Fibroblast of lung (primary cell): ENCODE results near the gene S100A9. TPM values are rescaled to one million over a fixed set of nuclear protein-coding genes. Genes with fewer than 3 reads are reported as not detected.

Source experiments
- DNase-seq, 2 donors: peaks; one replicate each; pipeline versions ENCODE4 v3.0.0 to v3.0.0-alpha.2; 2010; ENCODE audit warnings: low read depth in 2 of 2
- H2AFZ ChIP-seq: 2 replicates; pipeline ENCODE4 v1.5.1; 2012; ENCODE audit warnings: low read length, control low read depth, inconsistent platforms
- H3K27ac ChIP-seq: 2 replicates; pipeline ENCODE4 v1.5.1; 2011; ENCODE audit warnings: low read length, control low read depth; ENCODE audit not compliant: insufficient read depth
- H3K27me3 ChIP-seq: 2 replicates; pipeline ENCODE4 v1.5.1; 2011; ENCODE audit warnings: mild to moderate bottlenecking, low read length; ENCODE audit not compliant: control insufficient read depth, insufficient read depth
- H3K36me3 ChIP-seq: 2 replicates; pipeline ENCODE4 v1.5.1; 2011; ENCODE audit warnings: low read length; ENCODE audit not compliant: control insufficient read depth, insufficient read depth
- H3K4me1 ChIP-seq: 2 replicates; pipeline ENCODE4 v1.5.1; 2011; ENCODE audit warnings: low read length; ENCODE audit not compliant: control insufficient read depth, insufficient read depth; ENCODE audit errors: extremely low read depth
- H3K4me2 ChIP-seq: 2 replicates; pipeline ENCODE4 v1.5.1; 2011; ENCODE audit warnings: low read length, control low read depth; ENCODE audit not compliant: insufficient read depth; ENCODE audit errors: extremely low read depth
- H3K4me3 ChIP-seq, 4 experiments: fragments of 200-600 bp in 1 of 4; sonication (generic) in 1 of 4; replicated peaks in 1 of 4; 2 replicates each; pipeline ENCODE4 v1.5.1; 2011 to 2016; ENCODE audit warnings: low read length in 4 of 4, low read depth in 3 of 4, mild to moderate bottlenecking in 3 of 4, control low read depth in 2 of 4, inconsistent platforms in 1 of 4, mixed read lengths in 1 of 4; ENCODE audit not compliant: insufficient read depth in 1 of 4; ENCODE audit errors: control extremely low read depth in 1 of 4
- H3K79me2 ChIP-seq: 2 replicates; pipeline ENCODE4 v1.5.1; 2012; ENCODE audit warnings: mild to moderate bottlenecking, low read length, inconsistent platforms; ENCODE audit not compliant: control insufficient read depth, insufficient read depth
- H3K9ac ChIP-seq: 2 replicates; pipeline ENCODE4 v1.5.1; 2011; ENCODE audit warnings: mild to moderate bottlenecking, low read length, control low read depth; ENCODE audit not compliant: insufficient read depth
- H3K9me3 ChIP-seq: 2 replicates; pipeline ENCODE4 v1.5.1; 2012; ENCODE audit warnings: low read depth, low read length; ENCODE audit not compliant: control insufficient read depth, insufficient read depth
- H4K20me1 ChIP-seq: 2 replicates; pipeline ENCODE4 v1.5.1; 2011; ENCODE audit warnings: low read length; ENCODE audit not compliant: control insufficient read depth, insufficient read depth; ENCODE audit errors: extremely low read depth
- CTCF ChIP-seq, 2 donors: IDR thresholded peaks in 1 of 2; conservative IDR thresholded peaks in 1 of 2; 1 replicate in 1 of 2; 2 replicates in 1 of 2; pipeline ENCODE4 v1.5.1; 2011 to 2012; ENCODE audit warnings: low read length in 2 of 2, control low read depth in 1 of 2, inconsistent platforms in 1 of 2, low read depth in 1 of 2, mild to moderate bottlenecking in 1 of 2
- EZH2 ChIP-seq: IDR thresholded peaks from 2 replicates; pipeline ENCODE4 v1.5.1; 2012; ENCODE audit warnings: low read length, control low read depth, mild to moderate bottlenecking; ENCODE audit errors: missing control alignments
- polyA plus RNA-seq, 2 donors: library from polyadenylated mRNA; depleted of rRNA in 1 of 2; stranded (reverse) in 1 of 2; unstranded in 1 of 2; fragments of >200 nt; gene quantifications; 2 replicates each; pipeline ENCODE4 v1.2.1, GENCODE V29; 2011 to 2012; ENCODE audit warnings: missing spikeins in 1 of 2
- total RNA-seq: library from RNA; depleted of rRNA; stranded (reverse); fragments of >200 nt; gene quantifications from 2 replicates; pipeline ENCODE4 v1.2.1, GENCODE V29; 2014

Gene S100A9
- total and polyA plus RNA-seq, 2 donors (not counting 1 experiment from before 2014, with no cell fraction given) = not detected

DNA sequence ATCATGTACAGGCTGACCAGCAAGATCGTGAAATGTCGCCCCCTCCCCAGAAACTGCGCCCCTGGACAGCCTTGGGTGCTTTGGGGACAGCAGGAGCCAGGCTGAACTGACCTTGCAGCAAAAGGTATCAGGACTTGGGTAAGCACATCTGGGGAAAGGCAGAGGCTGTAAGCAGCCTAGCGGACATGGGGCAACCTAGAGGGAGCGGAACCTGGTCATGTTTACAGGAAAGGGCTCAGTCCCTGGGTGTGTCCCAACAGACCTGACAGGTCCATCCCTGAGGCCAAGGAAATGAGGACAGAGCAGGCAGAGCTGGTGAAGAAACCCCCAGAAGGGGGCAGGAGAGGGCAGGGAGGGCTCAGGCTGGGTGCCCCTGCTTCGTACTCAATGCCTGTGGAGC is 36.3 kb downstream of the S100A9 start:
- no peak overlapping the region for H3K4me2 ChIP-seq
- H4K20me1 ChIP-seq = no peaks in the 10 kb centered on the region
- H3K9me3 ChIP-seq = no peaks in the 10 kb centered on the region
- H2AFZ ChIP-seq = no peak overlapping the region
- no peaks in the 10 kb centered on the region for H3K79me2 ChIP-seq
- no peak overlapping the region for H3K4me3 ChIP-seq
- TF ChIP-seq EZH2 (no peak), CTCF (conservative IDR thresholded peaks at IDR 0.05 in 1 of 2, IDR thresholded peaks at IDR 0.05 in 1 of 2; ENCODE audit: low read depth in 1 of 2, low read length in 2 of 2) (no peak)
- H3K27me3 ChIP-seq = peaks cover 6% of the 10 kb centered on the region
- no peak for DNase-seq
- no peak overlapping the region for H3K27ac ChIP-seq
- no peaks in the 10 kb centered on the region for H3K36me3 ChIP-seq
- no peaks in the 10 kb centered on the region for H3K4me1 ChIP-seq
- no peak overlapping the region for H3K9ac ChIP-seq

DNA sequence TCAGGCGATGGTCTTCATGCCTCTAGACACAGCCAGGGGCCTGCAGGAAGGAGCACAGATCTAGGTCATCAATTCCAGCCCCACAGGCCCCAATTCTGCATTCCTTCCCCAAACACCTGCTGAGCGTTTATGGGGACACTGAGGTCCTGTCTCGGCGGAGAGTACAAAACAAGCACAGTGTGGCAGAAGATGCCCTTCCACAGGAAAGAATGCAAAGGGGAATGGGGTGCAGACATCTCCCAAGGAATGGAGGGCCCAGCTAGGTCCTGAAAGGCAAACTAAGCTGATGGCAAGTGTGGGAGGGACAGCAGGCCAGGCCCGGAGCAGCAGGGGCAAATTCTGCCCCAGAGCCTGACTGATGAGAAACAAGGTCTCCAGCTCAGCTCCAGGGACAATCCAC is 36.7 kb downstream of the S100A9 start:
- TF ChIP-seq CTCF (conservative IDR thresholded peaks at IDR 0.05 in 1 of 2, IDR thresholded peaks at IDR 0.05 in 1 of 2; ENCODE audit: low read depth in 1 of 2, low read length in 2 of 2) = no peak
- TF ChIP-seq EZH2 = no peak
- H3K9me3 ChIP-seq = no peaks in the 10 kb centered on the region

DNA sequence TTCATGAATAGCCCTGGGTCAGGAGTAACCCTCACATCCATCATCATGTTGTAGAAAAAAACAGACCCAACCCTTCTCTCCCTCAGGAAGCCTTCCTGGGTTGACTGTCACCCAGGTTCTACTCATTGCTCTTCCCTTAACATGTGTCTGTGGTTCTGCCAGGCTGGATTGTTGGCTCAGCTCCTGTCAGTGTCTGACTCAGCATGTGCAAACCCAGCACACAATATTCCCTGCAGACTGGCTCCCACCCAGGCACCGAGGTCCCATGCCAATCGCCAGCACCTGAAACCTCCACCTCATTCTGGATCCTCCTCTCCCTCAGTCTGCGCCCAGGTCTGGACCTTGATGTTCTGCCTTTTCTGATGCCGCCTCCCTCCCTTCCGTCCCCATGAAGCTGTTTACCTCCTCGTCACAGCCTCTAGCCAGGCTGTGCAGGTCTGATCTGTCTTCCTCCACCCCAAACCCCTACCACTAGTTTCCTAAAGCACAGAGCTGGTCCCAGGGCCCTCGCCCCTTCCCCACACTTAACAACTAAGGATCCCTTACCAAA is 37.6 kb downstream of the S100A9 start:
- Histone ChIP-seq H3K36me3 (no peaks in the 10 kb centered on the region), H3K4me1 (no peaks in the 10 kb centered on the region), H3K27me3 (peaks cover 6% of the 10 kb centered on the region), H3K9me3 (no peaks in the 10 kb centered on the region), H3K4me2 (no peak overlapping the region), H3K4me3 (no peak overlapping the region), H4K20me1 (no peaks in the 10 kb centered on the region), H2AFZ (no peak overlapping the region), H3K9ac (no peak overlapping the region), H3K27ac (no peak overlapping the region), H3K79me2 (no peaks in the 10 kb centered on the region)
- TF ChIP-seq EZH2 (no peak), CTCF (conservative IDR thresholded peaks at IDR 0.05 in 1 of 2, IDR thresholded peaks at IDR 0.05 in 1 of 2; ENCODE audit: low read depth in 1 of 2, low read length in 2 of 2) (no peak)
- no peak for DNase-seq

More for the DNA sequence above, 36.7 kb downstream of the S100A9 start:
- H3K4me2 ChIP-seq = no peak overlapping the region
- no peak overlapping the region for H3K27ac ChIP-seq
- H3K27me3 ChIP-seq = peaks cover 6% of the 10 kb centered on the region
- H2AFZ ChIP-seq = no peak overlapping the region
- H3K79me2 ChIP-seq = no peaks in the 10 kb centered on the region
- no peaks in the 10 kb centered on the region for H3K4me1 ChIP-seq
- no peaks in the 10 kb centered on the region for H4K20me1 ChIP-seq
- no peak for DNase-seq
- no peak overlapping the region for H3K9ac ChIP-seq
- H3K4me3 ChIP-seq = no peak overlapping the region
- no peaks in the 10 kb centered on the region for H3K36me3 ChIP-seq
